Tibial nerve (tissue), 3 donors: ENCODE results near the gene LHFPL2.

Experiments used
- POLR2A ChIP-seq, 2 donors: fragments of 450-650 bp; IDR thresholded peaks; one replicate each; pipeline ENCODE4 v1.6.1; 2017; ENCODE audit warnings: antibody characterized with exemption in 2 of 2, mild to moderate bottlenecking in 2 of 2, moderate library complexity in 2 of 2
- TF ChIP-seq, protein P1 (sequence below), 5 experiments: fragments of 200-600 bp in 3 of 5; fragments of 450-650 bp in 2 of 5; sonication (generic) in 3 of 5; IDR thresholded peaks; one replicate each; pipeline ENCODE4 v1.5.1; 2016 to 2019; ENCODE audit warnings: antibody characterized with exemption in 5 of 5, mild to moderate bottlenecking in 3 of 5, moderate library complexity in 2 of 5

DNA sequence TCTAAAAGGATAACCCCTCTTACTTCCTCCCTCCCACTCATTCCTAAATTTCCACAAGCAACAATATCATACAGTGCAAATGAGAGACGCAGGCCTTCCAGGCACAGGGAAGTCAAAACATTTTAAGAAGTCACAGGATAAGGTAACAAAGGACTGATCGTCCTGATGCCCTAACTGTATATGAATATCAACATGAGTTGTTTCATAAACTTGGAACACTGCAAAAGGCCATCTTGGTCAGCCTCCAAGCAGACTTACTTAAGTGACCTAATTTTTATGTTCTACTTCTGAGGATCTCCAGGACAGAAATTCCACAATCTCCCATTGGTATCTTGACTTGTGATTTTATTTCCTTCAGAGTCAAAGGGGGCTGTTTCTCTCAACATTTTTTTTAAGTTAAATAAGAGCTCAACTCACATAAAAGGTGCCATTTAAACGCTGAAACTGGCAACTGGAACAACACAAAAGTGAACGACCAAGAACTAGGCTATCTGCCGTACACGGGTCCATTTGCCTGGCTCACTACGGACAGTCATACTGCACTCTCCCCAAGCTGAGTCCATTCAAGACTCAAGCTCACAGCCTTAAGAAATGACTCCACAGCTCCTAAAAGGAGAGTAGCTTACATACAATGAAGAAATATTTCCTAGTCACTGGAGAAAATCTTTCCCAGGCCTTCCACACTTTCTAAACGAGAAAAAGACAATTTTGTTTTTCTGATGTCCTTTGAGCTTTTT, 71.3 kb downstream of the LHFPL2 start:
- TF ChIP-seq, protein P1, sequence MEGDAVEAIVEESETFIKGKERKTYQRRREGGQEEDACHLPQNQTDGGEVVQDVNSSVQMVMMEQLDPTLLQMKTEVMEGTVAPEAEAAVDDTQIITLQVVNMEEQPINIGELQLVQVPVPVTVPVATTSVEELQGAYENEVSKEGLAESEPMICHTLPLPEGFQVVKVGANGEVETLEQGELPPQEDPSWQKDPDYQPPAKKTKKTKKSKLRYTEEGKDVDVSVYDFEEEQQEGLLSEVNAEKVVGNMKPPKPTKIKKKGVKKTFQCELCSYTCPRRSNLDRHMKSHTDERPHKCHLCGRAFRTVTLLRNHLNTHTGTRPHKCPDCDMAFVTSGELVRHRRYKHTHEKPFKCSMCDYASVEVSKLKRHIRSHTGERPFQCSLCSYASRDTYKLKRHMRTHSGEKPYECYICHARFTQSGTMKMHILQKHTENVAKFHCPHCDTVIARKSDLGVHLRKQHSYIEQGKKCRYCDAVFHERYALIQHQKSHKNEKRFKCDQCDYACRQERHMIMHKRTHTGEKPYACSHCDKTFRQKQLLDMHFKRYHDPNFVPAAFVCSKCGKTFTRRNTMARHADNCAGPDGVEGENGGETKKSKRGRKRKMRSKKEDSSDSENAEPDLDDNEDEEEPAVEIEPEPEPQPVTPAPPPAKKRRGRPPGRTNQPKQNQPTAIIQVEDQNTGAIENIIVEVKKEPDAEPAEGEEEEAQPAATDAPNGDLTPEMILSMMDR (IDR thresholded peaks at IDR 0.05) = no peak
- no peak for TF ChIP-seq POLR2A (IDR thresholded peaks at IDR 0.05)
